Heart left ventricle (tissue), 16 donors: ENCODE results near the gene TEX101. TPM values are rescaled to one million over a fixed set of nuclear protein-coding genes. Genes with fewer than 3 reads are reported as not detected.

Source experiments
- ATAC-seq, 4 donors: fragments of 200-7000 bp; cut with Tn5 transposase; one replicate each; pipeline ENCODE4 v1.9.1; 2020 to 2022; ENCODE audit warnings: moderate library complexity in 4 of 4, mild to moderate bottlenecking in 3 of 4, moderate number of reproducible peaks in 1 of 4
- DNase-seq, 5 donors: peaks; one replicate each; pipeline ENCODE4 v3.0.0-alpha.2; 2020
- H3K27ac ChIP-seq, 12 donors: fragments of 200-600 bp; sonication (generic) in 4 of 12; one replicate each; pipeline versions ENCODE4 v1.5.0 to v1.8.0; 2016 to 2022; ENCODE audit warnings: mild to moderate bottlenecking in 2 of 12
- H3K27me3 ChIP-seq, 9 donors: fragments of 200-600 bp; sonication (generic) in 2 of 9; one replicate each; pipeline versions ENCODE4 v1.5.1 to v1.8.0; 2016 to 2022; ENCODE audit warnings: mild to moderate bottlenecking in 3 of 9
- H3K36me3 ChIP-seq, 9 donors: fragments of 200-600 bp; sonication (generic) in 2 of 9; one replicate each; pipeline versions ENCODE4 v1.5.0 to v1.8.0; 2018 to 2022; ENCODE audit warnings: mild to moderate bottlenecking in 2 of 9
- H3K4me1 ChIP-seq, 12 donors: fragments of 200-600 bp; sonication (generic) in 4 of 12; one replicate each; pipeline versions ENCODE4 v1.5.0 to v1.8.0; 2016 to 2022; ENCODE audit warnings: mild to moderate bottlenecking in 3 of 12
- H3K4me3 ChIP-seq, 12 donors: fragments of 200-600 bp; sonication (generic) in 4 of 12; one replicate each; pipeline versions ENCODE4 v1.5.0 to v1.8.0; 2017 to 2022; ENCODE audit warnings: mild to moderate bottlenecking in 9 of 12, moderate library complexity in 4 of 12
- H3K9me3 ChIP-seq, 12 donors: fragments of 200-600 bp; sonication (generic) in 4 of 12; one replicate each; pipeline versions ENCODE4 v1.5.0 to v1.8.0; 2016 to 2022; ENCODE audit warnings: mild to moderate bottlenecking in 1 of 12
- CTCF ChIP-seq, 12 donors: fragments of 200-600 bp; sonication (generic) in 4 of 12; IDR thresholded peaks; one replicate each; pipeline versions ENCODE4 v1.5.0 to v1.8.0; 2018 to 2022; ENCODE audit warnings: antibody characterized with exemption in 12 of 12, mild to moderate bottlenecking in 5 of 12
- POLR2A ChIP-seq, 2 donors: fragments of 450-650 bp; IDR thresholded peaks; one replicate each; pipeline ENCODE4 v1.6.1; 2017; ENCODE audit warnings: antibody characterized with exemption in 2 of 2, mild to moderate bottlenecking in 2 of 2, moderate library complexity in 2 of 2
- WGBS, 4 donors: extraction: QIAGEN DNeasy Blood & Tissue Kit in 2 of 4; methylation state at CpG; one replicate each; pipeline versions ENCODE4 v1.1.5 to v1.1.7; 2013 to 2018; 5-methylcytosine and 5-hydroxymethylcytosine counted together
- intact Hi-C, 10 donors: fragments of 100-400 bp; cut with DNase I; formaldehyde crosslinking; loops; one replicate each; pipeline versions ENCODE4 v1.11.1 to v1.14.2; 2022
- polyA plus RNA-seq, 2 donors: library from polyadenylated mRNA; stranded (reverse); fragments of 200-250 nt; gene quantifications; one replicate each; pipeline ENCODE4 v1.2.3, GENCODE V29; 2013
- total RNA-seq, 9 donors: library from RNA; depleted of rRNA in 2 of 9; stranded (reverse); fragments of >200 nt in 2 of 9; fragmentation: NEBNext Ultra II Directional in 3 of 9; extraction: Animal tissue kit (Norgen Biotek cat#: 25700) in 3 of 9; gene quantifications; one replicate each; pipeline versions ENCODE4 v1.1.0 to v1.2.4, GENCODE V29; 2016 to 2023
- donor health status: ischemic (EF 13 %, LVEDD 7.1; RV severe dilation, severe dysfunction).
- donor health status: healthy with polysubstance abuse.
- donor health status: DM: no; HTN: yes; CAD: no.
- donor health status: DM: no; HTN: no; CAD: no.
- donor health status: ischemic (EF 25% LVEDD 6.9; RV normal size, moderate dysfunction).
- donor health status: ischemic (EF 25% LVEDD 5.7; RV mildly dilated, moderate dysfunction).
- donor health status: healthy.
- donor health status: DM: yes; HTN: yes; CAD: no.
- donor health status: ischemic (EF 35%, LVEDD 5.7; RV mildly dilated, moderate dysfunction).
- donor health status: nonischemic (EF 11% LVEDD 7.7; RV severe dilation, severe dysfunction).
- donor health status: DM: yes; HTN: yes; CAD: no.
- donor health status: PGD.
- donor health status: ischemic (EF 29% LVEDD 5.4; RV normal size, mild dysfunction).
- donor health status: nonischemic (EF 23%, LVEDD 6.1; RV moderate dilation, normal function).

The TEX101 gene
- total and polyA plus RNA-seq, 11 donors = not detected

GRCh38 chr19:43463381-43464133 lies 48.9 kb downstream of the TEX101 start:
- 0 to 1% (median 1%) methylated on average over 27 to 57 of the region's 57 CpGs for WGBS, 4 donors
- peaks cover 0 to 6% (median 0%) of the 10 kb centered on the region in 9 donors for H3K27me3 ChIP-seq
- peak; percentile 96 to 98 (median 97) for DNase-seq
- peak overlapping the region; percentile 34 to 83 (median 68) for H3K4me3 ChIP-seq
- TF ChIP-seq POLR2A (IDR thresholded peaks at IDR 0.05) (no peak), CTCF (IDR thresholded peaks at IDR 0.05) (no peak)
- no peaks in the 10 kb centered on the region for H3K9me3 ChIP-seq
- H3K36me3 ChIP-seq = no peaks in the 10 kb centered on the region
- H3K27ac ChIP-seq = peak overlapping the region in 11 of 12 donors; percentile 71 to 92 (median 80)
- intact Hi-C loops = loop anchor here in 8 of 10 donors (1.0 to 5.0 kb wide), 4 partner anchors 12 to 59 kb away; partner anchors contain the start of gene PHLDB3 (in 8 of the 8)
- peak; percentile 94 to 96 (median 95) for ATAC-seq
- H3K4me1 ChIP-seq = peaks cover 0 to 21% (median 9%) of the 10 kb centered on the region in 12 donors

DNA sequence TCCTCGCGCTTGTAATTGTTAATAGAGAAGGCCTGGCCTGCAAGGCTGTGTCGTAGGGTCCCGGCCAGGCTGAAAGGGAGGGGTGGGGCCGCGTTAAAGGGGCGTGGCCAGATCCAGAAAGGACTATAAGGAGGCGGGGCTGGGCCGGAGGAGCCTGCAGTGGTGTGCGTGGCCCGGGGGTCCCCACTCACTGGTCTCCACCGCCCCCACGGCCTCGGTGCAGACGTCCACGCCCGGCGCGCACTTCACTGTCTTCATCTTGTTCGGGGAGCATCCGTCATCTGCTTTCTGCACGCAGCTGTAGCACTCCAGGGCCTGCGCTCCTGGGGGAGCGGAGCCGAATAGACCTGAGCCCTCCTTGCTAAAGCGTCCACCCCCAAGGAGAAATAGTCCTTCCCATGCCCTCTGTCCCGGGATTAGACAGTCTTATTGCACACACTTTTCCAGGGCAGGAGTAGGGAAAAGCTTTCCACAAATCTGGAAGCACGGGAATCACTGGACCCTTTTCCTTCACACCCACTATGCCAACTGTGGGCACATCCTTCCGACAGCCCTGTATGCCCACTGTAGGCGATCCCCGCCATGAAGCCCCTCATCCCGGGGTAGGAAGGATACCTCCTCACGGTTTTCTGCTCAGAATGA lies 49.6 kb downstream of the TEX101 start:
- H3K4me1 ChIP-seq = peaks cover 0 to 21% (median 9%) of the 10 kb centered on the region in 12 donors
- DNase-seq (peak in 4 of 5 donors; percentile 77 to 85 (median 84)), ATAC-seq (peak; percentile 72 to 76 (median 74))
- H3K9me3 ChIP-seq = no peaks in the 10 kb centered on the region
- H3K27me3 ChIP-seq = peaks cover 0 to 6% (median 0%) of the 10 kb centered on the region in 9 donors
- 9 to 16% (median 12%) methylated on average over 27 to 33 of the region's 33 CpGs for WGBS, 4 donors
- peak overlapping the region in 11 of 12 donors; percentile 71 to 92 (median 80) for H3K27ac ChIP-seq
- TF ChIP-seq CTCF (IDR thresholded peaks at IDR 0.05) = no peak
- peak overlapping the region; percentile 34 to 83 (median 68) for H3K4me3 ChIP-seq
- intact Hi-C loops = loop anchor here in 7 of 10 donors (5.0 kb wide), 2 partner anchors 38 to 58 kb away; partner anchors contain the start of gene PHLDB3 (in 7 of the 7)
- no peaks in the 10 kb centered on the region for H3K36me3 ChIP-seq

DNA sequence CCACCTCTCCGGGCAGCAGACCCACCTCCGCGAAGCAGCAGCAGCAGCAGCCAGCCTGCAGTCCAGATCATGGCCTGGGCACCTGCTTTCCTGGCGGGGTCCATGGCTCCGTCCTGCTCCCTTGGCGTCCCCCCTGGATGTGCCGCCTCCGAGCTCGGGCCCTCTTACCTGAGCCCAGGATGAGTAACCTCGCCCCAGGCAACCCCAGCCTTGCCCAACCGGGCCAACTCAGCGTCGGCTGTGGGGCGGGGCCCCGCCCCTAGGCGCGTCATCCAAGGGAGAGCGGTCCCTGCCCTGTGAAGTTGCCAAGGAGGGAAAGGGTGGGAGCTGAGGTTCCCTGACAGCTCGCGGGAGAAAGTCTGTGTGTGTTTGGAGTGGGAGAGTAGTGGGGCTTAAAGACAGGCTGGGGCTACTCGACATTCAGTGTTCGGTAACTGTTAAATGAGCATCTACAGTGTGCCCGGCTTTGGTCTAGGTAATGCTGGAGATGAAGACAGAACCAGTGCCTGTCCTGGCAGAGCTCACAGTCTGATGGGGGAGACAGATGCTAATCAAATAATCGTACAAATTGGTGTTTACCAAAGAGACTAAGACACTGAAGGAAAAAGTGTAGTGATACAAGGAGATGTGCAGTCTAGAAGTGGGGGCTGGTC lies 50.9 kb downstream of the TEX101 start, which contains the start of gene LYPD3:
Gene LYPD3, minus strand, starts transcription at position 141 of the 653 bp plus-strand sequence. Its CDS starts 37 bp downstream, at position 104.
- Histone ChIP-seq H3K9me3 (no peaks in the 10 kb centered on the region), H3K4me1 (peaks cover 0 to 21% (median 9%) of the 10 kb centered on the region in 12 donors), H3K27me3 (peaks cover 0 to 6% (median 0%) of the 10 kb centered on the region in 9 donors), H3K36me3 (no peaks in the 10 kb centered on the region), H3K4me3 (peak within 1 kb of the TSS in 10 of 12 donors; percentile 65 to 83 (median 69)), H3K27ac (peak within 1 kb of the TSS in 8 of 12 donors; percentile 71 to 92 (median 81))
- WGBS, 4 donors = 26 to 39% (median 30%) methylated on average over 23 to 24 of the region's 24 CpGs
- TF ChIP-seq CTCF (IDR thresholded peaks at IDR 0.05) = no peak
- no peak for TF ChIP-seq POLR2A (IDR thresholded peaks at IDR 0.05)
- intact Hi-C loops = no loop called here
- DNase-seq (no peak), ATAC-seq (no peak)
